Activated naive CD8-positive, alpha-beta T cell treated with anti-CD3 and anti-CD28 coated beads for 36 hours (primary cell): ENCODE measurements around the gene TOMM40. TPM values are rescaled to one million over a fixed set of nuclear protein-coding genes. Genes with fewer than 3 reads are reported as not detected.
"Not testable (repeated sequence)": the region's sequence is repeated elsewhere in the genome, so short reads cannot be mapped to it uniquely, and the experiment has no call there.

Experiments
- DNase-seq: peaks from one replicate; pipeline ENCODE4 v3.0.0; 2021
- H3K27ac Mint-ChIP-seq: one replicate; pipeline ENCODE4 v1.8.0; 2022; ENCODE audit warnings: mild to moderate bottlenecking, moderate library complexity, mixed read lengths
- H3K27me3 Mint-ChIP-seq: one replicate; pipeline ENCODE4 v1.8.0; 2022; ENCODE audit warnings: mild to moderate bottlenecking, mixed read lengths
- H3K36me3 Mint-ChIP-seq: one replicate; pipeline ENCODE4 v1.8.0; 2021; ENCODE audit warnings: mild to moderate bottlenecking, mixed read lengths
- H3K4me1 Mint-ChIP-seq: one replicate; pipeline ENCODE4 v1.8.0; 2021; ENCODE audit warnings: mixed read lengths
- H3K4me3 Mint-ChIP-seq: one replicate; pipeline ENCODE4 v1.8.0; 2022; ENCODE audit warnings: mild to moderate bottlenecking, moderate library complexity, mixed read lengths
- H3K9me3 Mint-ChIP-seq: one replicate; pipeline ENCODE4 v1.8.0; 2022; ENCODE audit warnings: mixed read lengths
- total RNA-seq, 2 experiments: library from RNA; stranded (reverse); gene quantifications; one replicate each; pipeline ENCODE4 v1.2.3, GENCODE V29; 2021

The TOMM40 gene
- total RNA-seq, 2 experiments from 2014 or later = 235 to 236 TPM

GRCh38 chr19:44903216-44903601 lies 12.2 kb downstream of the TOMM40 start:
- DNase-seq = no peak
- H3K4me3 Mint-ChIP-seq = no peak overlapping the region
- H3K4me1 Mint-ChIP-seq = peaks cover 12% of the 10 kb centered on the region
- peaks cover 18% of the 10 kb centered on the region for H3K36me3 Mint-ChIP-seq
- no peaks in the 10 kb centered on the region for H3K9me3 Mint-ChIP-seq
- H3K27ac Mint-ChIP-seq = no peak overlapping the region
- peaks cover 34% of the 10 kb centered on the region for H3K27me3 Mint-ChIP-seq

DNA sequence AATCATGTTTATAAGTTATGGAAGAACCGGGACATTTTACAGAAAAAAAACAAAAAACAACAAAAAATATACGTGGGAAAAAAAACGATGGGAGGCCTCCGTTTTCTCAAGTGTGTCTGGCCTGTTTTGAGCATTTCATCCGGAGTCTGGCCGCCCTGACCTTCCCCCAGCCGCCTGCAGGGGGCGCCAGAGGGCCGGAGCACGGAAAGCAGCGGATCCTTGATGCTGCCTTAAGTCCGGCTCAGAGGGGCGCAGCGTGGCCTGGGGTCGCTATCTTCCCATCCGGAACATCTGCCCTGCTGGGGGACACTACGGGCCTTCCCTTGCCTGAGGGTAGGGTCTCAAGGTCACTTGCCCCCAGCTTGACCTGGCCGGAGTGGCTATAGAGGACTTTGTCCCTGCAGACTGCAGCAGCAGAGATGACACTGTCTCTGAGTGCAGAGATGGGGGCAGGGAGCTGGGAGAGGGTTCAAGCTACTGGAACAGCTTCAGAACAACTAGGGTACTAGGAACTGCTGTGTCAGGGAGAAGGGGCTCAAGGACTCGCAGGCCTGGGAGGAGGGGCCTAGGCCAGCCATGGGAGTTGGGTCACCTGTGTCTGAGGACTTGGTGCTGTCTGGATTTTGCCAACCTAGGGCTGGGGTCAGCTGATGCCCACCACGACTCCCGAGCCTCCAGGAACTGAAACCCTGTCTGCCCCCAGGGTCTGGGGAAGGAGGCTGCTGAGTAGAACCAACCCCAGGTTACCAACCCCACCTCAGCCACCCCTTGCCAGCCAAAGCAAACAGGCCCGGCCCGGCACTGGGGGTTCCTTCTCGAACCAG lies 12.8 kb downstream of the TOMM40 start:
- Mint-ChIP-seq H3K27ac (no peak overlapping the region), H3K36me3 (peaks cover 18% of the 10 kb centered on the region), H3K4me3 (no peak overlapping the region), H3K9me3 (no peaks in the 10 kb centered on the region), H3K27me3 (peaks cover 36% of the 10 kb centered on the region), H3K4me1 (peaks cover 12% of the 10 kb centered on the region)
- peak; percentile 76 for DNase-seq

DNA sequence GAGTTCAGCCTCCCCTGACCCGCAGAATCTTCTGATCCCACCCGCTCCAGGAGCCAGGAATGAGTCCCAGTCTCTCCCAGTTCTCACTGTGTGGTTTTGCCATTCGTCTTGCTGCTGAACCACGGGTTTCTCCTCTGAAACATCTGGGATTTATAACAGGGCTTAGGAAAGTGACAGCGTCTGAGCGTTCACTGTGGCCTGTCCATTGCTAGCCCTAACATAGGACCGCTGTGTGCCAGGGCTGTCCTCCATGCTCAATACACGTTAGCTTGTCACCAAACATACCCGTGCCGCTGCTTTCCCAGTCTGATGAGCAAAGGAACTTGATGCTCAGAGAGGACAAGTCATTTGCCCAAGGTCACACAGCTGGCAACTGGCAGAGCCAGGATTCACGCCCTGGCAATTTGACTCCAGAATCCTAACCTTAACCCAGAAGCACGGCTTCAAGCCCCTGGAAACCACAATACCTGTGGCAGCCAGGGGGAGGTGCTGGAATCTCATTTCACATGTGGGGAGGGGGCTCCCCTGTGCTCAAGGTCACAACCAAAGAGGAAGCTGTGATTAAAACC lies 13.5 kb downstream of the TOMM40 start:
- Mint-ChIP-seq H3K4me3 (no peak overlapping the region), H3K4me1 (peaks cover 12% of the 10 kb centered on the region)

GRCh38 chr19:44905437-44906160 lies 14.5 kb downstream of the TOMM40 start, which contains the start of gene APOE:
Gene APOE, plus strand, starts transcription at chr19:44905796. Its CDS starts 829 bp downstream, at chr19:44906625.
- no peaks in the 10 kb centered on the region for H3K9me3 Mint-ChIP-seq
- no peak within 1 kb of the TSS for H3K4me3 Mint-ChIP-seq
- peaks cover 12% of the 10 kb centered on the region for H3K4me1 Mint-ChIP-seq
- DNase-seq = no peak
- peaks cover 14% of the 10 kb centered on the region for H3K36me3 Mint-ChIP-seq
- peaks cover 46% of the 10 kb centered on the region for H3K27me3 Mint-ChIP-seq
- H3K27ac Mint-ChIP-seq = no peak within 1 kb of the TSS

More for the DNA sequence above, 13.5 kb downstream of the TOMM40 start:
- Mint-ChIP-seq H3K27me3 (peaks cover 40% of the 10 kb centered on the region), H3K27ac (no peak overlapping the region), H3K36me3 (peaks cover 18% of the 10 kb centered on the region), H3K9me3 (no peaks in the 10 kb centered on the region)
- DNase-seq = no peak

DNA sequence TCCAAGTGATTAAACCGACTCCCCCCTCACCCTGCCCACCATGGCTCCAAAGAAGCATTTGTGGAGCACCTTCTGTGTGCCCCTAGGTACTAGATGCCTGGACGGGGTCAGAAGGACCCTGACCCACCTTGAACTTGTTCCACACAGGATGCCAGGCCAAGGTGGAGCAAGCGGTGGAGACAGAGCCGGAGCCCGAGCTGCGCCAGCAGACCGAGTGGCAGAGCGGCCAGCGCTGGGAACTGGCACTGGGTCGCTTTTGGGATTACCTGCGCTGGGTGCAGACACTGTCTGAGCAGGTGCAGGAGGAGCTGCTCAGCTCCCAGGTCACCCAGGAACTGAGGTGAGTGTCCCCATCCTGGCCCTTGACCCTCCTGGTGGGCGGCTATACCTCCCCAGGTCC lies 16.6 kb downstream of the TOMM40 start:
- H3K4me1 Mint-ChIP-seq = peaks cover 12% of the 10 kb centered on the region
- no peak for DNase-seq
- peaks cover 7% of the 10 kb centered on the region for H3K36me3 Mint-ChIP-seq
- no peak overlapping the region for H3K27ac Mint-ChIP-seq
- H3K4me3 Mint-ChIP-seq = no peak overlapping the region
- H3K9me3 Mint-ChIP-seq = no peaks in the 10 kb centered on the region
- peaks cover 65% of the 10 kb centered on the region for H3K27me3 Mint-ChIP-seq

DNA sequence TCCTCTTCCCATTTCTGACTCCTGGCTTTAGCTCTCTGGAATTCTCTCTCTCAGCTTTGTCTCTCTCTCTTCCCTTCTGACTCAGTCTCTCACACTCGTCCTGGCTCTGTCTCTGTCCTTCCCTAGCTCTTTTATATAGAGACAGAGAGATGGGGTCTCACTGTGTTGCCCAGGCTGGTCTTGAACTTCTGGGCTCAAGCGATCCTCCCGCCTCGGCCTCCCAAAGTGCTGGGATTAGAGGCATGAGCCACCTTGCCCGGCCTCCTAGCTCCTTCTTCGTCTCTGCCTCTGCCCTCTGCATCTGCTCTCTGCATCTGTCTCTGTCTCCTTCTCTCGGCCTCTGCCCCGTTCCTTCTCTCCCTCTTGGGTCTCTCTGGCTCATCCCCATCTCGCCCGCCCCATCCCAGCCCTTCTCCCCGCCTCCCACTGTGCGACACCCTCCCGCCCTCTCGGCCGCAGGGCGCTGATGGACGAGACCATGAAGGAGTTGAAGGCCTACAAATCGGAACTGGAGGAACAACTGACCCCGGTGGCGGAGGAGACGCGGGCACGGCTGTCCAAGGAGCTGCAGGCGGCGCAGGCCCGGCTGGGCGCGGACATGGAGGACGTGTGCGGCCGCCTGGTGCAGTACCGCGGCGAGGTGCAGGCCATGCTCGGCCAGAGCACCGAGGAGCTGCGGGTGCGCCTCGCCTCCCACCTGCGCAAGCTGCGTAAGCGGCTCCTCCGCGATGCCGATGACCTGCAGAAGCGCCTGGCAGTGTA lies 17.2 kb downstream of the TOMM40 start:
- H3K4me1 Mint-ChIP-seq = peaks cover 10% of the 10 kb centered on the region
- no peaks in the 10 kb centered on the region for H3K9me3 Mint-ChIP-seq
- peaks cover 5% of the 10 kb centered on the region for H3K36me3 Mint-ChIP-seq
- no peak for DNase-seq
- peaks cover 72% of the 10 kb centered on the region for H3K27me3 Mint-ChIP-seq
- no peak overlapping the region for H3K4me3 Mint-ChIP-seq
- no peak overlapping the region for H3K27ac Mint-ChIP-seq

DNA sequence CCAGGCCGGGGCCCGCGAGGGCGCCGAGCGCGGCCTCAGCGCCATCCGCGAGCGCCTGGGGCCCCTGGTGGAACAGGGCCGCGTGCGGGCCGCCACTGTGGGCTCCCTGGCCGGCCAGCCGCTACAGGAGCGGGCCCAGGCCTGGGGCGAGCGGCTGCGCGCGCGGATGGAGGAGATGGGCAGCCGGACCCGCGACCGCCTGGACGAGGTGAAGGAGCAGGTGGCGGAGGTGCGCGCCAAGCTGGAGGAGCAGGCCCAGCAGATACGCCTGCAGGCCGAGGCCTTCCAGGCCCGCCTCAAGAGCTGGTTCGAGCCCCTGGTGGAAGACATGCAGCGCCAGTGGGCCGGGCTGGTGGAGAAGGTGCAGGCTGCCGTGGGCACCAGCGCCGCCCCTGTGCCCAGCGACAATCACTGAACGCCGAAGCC lies 17.8 kb downstream of the TOMM40 start:
- H3K27ac Mint-ChIP-seq = no peak overlapping the region
- no peak for DNase-seq
- no peak overlapping the region for H3K4me3 Mint-ChIP-seq
- peaks cover 10% of the 10 kb centered on the region for H3K4me1 Mint-ChIP-seq
- H3K9me3 Mint-ChIP-seq = no peaks in the 10 kb centered on the region
- peaks cover under 1% of the 10 kb centered on the region for H3K36me3 Mint-ChIP-seq
- H3K27me3 Mint-ChIP-seq = peaks cover 78% of the 10 kb centered on the region

DNA sequence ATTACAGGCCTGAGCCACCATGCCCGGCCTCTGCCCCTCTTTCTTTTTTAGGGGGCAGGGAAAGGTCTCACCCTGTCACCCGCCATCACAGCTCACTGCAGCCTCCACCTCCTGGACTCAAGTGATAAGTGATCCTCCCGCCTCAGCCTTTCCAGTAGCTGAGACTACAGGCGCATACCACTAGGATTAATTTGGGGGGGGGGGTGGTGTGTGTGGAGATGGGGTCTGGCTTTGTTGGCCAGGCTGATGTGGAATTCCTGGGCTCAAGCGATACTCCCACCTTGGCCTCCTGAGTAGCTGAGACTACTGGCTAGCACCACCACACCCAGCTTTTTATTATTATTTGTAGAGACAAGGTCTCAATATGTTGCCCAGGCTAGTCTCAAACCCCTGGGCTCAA lies 18.7 kb downstream of the TOMM40 start:
- DNase-seq = no peak
- H3K27ac Mint-ChIP-seq = no peak overlapping the region
- H3K36me3 Mint-ChIP-seq = no peaks in the 10 kb centered on the region
- H3K27me3 Mint-ChIP-seq = peaks cover 86% of the 10 kb centered on the region
- H3K9me3 Mint-ChIP-seq = no peaks in the 10 kb centered on the region
- H3K4me3 Mint-ChIP-seq = no peak overlapping the region
- peaks cover 18% of the 10 kb centered on the region for H3K4me1 Mint-ChIP-seq

DNA sequence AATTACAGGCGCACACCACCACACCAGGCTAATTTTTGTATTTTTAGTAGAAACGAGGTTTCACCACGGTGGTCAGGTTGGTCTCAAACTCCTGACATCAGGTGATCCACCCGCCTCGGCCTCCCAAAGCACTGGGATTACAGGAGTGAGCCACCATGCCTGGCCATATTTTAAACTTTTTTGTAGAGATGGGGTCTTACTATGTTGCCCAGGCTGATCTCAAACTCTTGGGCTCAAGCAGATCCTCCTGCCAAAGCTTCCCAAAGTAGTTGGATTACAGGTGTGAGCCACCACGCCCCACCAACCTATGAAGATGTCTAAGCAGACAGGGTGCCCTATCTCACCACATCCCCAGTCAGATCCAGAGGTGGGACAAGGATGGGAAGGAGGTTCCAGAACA lies 20.8 kb downstream of the TOMM40 start:
- not testable (repeated sequence) for DNase-seq, H3K4me3 Mint-ChIP-seq, H3K27ac Mint-ChIP-seq, H3K9me3 Mint-ChIP-seq, H3K36me3 Mint-ChIP-seq
- Mint-ChIP-seq H3K4me1 (peaks cover 10% of the 10 kb centered on the region), H3K27me3 (peaks cover 67% of the 10 kb centered on the region)

DNA sequence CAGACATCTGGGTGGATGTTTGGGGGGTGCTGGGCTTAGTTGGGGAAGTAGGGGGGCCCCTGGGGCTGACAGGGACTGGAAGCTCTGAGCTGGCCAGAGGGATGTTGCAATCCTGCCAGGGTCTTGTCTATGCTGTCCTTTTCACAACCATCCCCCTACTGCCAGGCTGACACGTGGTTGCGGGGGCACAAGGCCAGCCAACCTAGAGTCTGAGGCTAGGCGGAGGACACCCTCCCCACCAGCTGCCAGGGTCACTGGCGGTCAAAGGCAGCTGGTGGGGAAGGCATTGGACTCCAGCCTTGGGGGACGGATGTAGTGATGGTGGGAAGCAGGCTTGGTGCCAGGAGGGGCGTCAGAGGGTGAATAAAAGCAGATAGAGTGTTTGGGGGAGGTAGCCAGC lies 21.8 kb downstream of the TOMM40 start:
- Mint-ChIP-seq H3K27ac (no peak overlapping the region), H3K4me3 (no peak overlapping the region), H3K9me3 (no peaks in the 10 kb centered on the region), H3K27me3 (peaks cover 58% of the 10 kb centered on the region), H3K36me3 (no peaks in the 10 kb centered on the region), H3K4me1 (peaks cover 10% of the 10 kb centered on the region)
- no peak for DNase-seq

- peak overlapping the region; percentile 94 for H3K4me3 Mint-ChIP-seq
- not testable (repeated sequence) for H3K9me3 Mint-ChIP-seq, H3K27ac Mint-ChIP-seq, DNase-seq, H3K36me3 Mint-ChIP-seq
- H3K27me3 Mint-ChIP-seq = peaks cover 53% of the 10 kb centered on the region
- peaks cover 10% of the 10 kb centered on the region for H3K4me1 Mint-ChIP-seq
Measured at GRCh38 chr19:44913512-44914432, 22.7 kb downstream of the TOMM40 start.

DNA sequence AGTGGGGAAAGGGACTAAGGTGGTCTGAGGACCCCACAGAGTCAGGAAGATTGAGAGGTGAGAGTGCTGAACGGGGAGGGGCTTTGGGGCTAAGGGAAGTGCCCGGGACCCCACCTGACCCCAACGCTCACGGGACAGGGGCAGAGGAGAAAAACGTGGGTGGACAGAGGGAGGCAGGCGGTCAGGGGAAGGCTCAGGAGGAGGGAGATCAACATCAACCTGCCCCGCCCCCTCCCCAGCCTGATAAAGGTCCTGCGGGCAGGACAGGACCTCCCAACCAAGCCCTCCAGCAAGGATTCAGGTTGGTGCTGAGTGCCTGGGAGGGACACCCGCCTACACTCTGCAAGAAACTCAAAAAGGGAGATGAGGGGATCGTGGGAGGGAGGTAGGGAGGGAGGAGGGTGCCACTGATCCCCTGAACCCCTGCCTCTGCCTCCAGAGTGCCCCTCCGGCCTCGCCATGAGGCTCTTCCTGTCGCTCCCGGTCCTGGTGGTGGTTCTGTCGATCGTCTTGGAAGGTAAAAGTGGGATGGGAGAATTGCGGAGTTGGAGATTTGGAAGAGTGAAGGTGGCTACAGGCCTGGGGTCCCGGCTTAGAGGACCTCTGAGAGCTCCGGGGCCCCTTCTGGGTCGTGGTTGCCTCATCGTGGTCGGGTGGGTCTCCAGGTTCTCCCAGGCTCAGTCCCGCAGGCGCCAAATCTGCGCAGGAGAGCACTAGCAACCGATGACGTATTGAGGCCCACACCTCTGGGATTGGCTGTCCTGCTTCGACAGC lies 23.6 kb downstream of the TOMM40 start, which contains the start of gene APOC1:
APOC1 (plus strand) TSS at position 176 of the 774 bp plus-strand sequence; CDS start at position 460, 284 bp downstream.
- peaks cover 10% of the 10 kb centered on the region for H3K4me1 Mint-ChIP-seq
- H3K9me3 Mint-ChIP-seq, H3K36me3 Mint-ChIP-seq: not testable (repeated sequence)

DNA sequence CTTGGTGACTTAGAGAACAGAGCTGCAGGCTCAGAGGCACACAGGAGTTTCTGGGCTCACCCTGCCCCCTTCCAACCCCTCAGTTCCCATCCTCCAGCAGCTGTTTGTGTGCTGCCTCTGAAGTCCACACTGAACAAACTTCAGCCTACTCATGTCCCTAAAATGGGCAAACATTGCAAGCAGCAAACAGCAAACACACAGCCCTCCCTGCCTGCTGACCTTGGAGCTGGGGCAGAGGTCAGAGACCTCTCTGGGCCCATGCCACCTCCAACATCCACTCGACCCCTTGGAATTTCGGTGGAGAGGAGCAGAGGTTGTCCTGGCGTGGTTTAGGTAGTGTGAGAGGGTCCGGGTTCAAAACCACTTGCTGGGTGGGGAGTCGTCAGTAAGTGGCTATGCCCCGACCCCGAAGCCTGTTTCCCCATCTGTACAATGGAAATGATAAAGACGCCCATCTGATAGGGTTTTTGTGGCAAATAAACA lies 33.2 kb downstream of the TOMM40 start:
- Mint-ChIP-seq H3K27ac (no peak overlapping the region), H3K27me3 (peaks cover 25% of the 10 kb centered on the region), H3K36me3 (no peaks in the 10 kb centered on the region), H3K9me3 (no peaks in the 10 kb centered on the region), H3K4me1 (peaks cover 6% of the 10 kb centered on the region), H3K4me3 (no peak overlapping the region)
- DNase-seq = no peak

More for the DNA sequence above, 23.6 kb downstream of the TOMM40 start, which contains the start of gene APOC1:
- Mint-ChIP-seq H3K4me3 (peak within 1 kb of the TSS; percentile 94), H3K27ac (peak within 1 kb of the TSS; percentile 92), H3K27me3 (peaks cover 49% of the 10 kb centered on the region)
- DNase-seq = peak; percentile 81
